GM20000 (cell line): ENCODE results near the gene LRRC7.
"Not testable (repeated sequence)": the region's sequence is repeated elsewhere in the genome, so short reads cannot be mapped to it uniquely, and the experiment has no call there.

ENCODE experiments used
- DNase-seq: peaks from one replicate; pipeline ENCODE4 v3.0.0; 2012; ENCODE audit warnings: low spot score
- TF ChIP-seq, protein P1 (sequence below): IDR thresholded peaks from 2 replicates; pipeline ENCODE4 v1.5.1; 2012; ENCODE audit warnings: mild to moderate bottlenecking, control low read depth; ENCODE audit errors: extremely low read depth, missing control alignments

Gene LRRC7

DNA sequence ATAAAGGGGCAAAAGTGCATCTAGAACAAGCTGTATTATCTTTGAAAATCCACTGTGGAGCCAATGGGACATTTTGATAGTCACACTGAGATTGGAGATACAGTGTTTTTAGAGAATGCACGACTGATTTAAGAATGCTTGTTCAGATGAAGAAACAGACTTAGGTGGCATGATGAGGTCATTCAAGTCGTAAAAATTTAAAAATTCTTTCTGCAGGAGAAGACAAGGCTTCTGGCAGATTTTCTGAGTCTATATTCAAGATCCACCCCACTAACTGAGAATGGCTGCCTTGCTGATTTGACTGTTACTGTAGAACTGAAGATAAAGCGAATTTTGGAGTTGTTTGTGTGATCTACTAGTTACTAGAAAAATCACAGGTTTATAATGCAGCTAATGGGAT is 310.6 kb downstream of the LRRC7 start:
- TF ChIP-seq, protein P1, sequence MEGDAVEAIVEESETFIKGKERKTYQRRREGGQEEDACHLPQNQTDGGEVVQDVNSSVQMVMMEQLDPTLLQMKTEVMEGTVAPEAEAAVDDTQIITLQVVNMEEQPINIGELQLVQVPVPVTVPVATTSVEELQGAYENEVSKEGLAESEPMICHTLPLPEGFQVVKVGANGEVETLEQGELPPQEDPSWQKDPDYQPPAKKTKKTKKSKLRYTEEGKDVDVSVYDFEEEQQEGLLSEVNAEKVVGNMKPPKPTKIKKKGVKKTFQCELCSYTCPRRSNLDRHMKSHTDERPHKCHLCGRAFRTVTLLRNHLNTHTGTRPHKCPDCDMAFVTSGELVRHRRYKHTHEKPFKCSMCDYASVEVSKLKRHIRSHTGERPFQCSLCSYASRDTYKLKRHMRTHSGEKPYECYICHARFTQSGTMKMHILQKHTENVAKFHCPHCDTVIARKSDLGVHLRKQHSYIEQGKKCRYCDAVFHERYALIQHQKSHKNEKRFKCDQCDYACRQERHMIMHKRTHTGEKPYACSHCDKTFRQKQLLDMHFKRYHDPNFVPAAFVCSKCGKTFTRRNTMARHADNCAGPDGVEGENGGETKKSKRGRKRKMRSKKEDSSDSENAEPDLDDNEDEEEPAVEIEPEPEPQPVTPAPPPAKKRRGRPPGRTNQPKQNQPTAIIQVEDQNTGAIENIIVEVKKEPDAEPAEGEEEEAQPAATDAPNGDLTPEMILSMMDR = no peak
- DNase-seq = no peak

DNA sequence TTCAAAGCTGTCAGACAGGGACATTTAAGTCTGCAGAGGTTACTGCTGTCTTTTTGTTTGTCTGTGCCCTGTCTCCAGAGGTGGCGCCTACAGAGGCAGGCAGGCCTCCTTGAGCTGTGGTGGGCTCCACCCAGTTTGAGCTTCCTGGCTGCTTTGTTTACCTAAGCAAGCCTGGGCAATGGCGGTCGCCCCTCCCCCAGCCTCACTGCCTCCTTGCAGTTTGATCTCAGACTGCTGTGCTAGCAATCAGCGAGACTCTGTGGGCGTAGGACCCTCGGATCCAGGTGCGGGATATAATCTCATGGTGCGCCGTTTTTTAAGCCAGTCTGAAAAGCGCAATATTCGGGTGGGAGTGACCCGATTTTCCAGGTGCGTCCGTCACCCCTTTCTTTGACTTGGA is 320.3 kb downstream of the LRRC7 start:
- DNase-seq = not testable (repeated sequence)

DNA sequence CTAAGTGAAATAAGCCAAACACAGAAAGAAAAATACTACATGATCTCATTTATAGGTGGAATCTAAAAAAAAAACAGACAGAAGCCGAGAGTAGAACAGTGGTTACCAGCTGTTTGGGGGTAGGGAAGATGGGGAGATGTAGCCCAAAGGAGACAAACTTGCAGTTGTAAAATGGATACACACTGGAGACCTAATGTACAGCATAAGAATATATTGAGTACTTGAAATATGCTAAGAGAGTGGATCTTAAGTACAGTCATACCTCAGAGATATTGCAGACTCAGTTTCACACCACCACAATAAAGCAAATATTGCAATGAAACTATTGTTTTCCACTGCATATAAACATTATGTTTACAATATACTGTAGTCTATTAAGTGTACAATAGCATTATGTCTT is 320.9 kb downstream of the LRRC7 start:
- DNase-seq = no peak
- TF ChIP-seq, protein P1 = no peak

DNA sequence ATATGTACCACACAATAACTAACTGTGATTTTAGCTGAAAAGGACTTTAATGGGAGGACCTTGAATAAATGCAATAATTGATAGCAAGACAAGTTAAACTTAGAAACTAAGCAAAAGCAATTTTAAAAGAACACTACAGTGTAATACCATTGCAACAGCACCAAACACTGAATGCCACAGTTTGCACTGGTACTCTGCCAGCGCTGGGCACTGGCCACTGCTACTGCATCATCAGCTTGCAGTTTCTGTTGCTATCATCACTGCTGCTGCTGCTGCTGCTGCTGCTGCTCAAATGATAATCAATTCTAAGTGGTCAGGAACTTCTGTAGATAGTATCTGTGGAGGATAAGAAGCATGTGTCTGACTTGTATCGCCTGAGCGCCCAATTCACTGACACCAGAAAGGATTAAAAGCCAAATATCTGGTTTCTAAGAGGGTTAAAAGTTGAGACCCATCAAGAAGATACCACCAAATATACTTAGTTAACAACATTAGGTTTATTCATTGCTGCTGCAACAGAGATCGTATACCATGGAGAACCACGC is 330.8 kb downstream of the LRRC7 start:
- TF ChIP-seq, protein P1 = no peak
- DNase-seq = no peak

DNA sequence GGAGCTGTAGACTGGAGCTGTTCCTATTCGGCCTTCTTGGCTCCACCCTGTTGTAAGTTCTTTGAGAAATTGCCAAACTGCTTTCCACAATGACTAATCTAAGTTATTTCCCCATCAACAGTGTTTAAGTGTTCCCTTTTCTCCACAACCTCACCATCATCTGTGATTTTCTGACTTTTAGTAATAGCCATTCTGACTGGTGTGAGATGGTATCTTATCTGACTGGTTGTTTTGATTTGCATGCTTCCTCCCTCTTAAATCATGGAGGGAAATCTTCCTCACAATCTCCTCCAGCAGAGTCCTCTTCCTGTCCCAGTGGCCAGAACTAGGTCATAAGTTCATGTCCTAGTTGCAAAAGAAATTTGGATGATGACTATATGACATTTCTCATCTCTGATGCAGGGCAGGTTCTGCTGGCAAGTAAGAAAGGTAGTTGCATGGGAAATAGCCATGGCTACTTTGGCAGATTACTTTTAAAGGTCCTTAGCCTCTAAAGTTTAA is 343.6 kb downstream of the LRRC7 start:
- DNase-seq = no peak
- TF ChIP-seq, protein P1 = no peak

DNA sequence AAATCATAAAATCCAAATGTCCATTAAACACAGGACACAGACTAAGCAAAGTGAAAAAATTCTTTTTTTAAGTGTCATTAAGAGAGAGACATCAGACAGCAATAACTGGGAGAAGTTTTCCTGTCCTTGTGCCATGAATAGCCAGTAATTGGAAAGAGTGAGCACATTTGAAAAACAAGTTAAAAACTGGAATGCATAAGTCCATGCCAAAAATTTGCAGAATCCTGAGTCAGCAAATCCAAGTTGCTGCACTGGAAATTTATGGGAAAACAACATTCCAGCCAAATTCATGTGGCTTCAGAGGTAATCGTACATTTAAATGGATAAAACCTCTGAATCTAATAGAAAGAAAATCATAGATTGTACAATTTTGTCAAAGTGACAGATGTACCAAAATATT is 346.3 kb downstream of the LRRC7 start:
- no peak for DNase-seq
- TF ChIP-seq, protein P1 = no peak

DNA sequence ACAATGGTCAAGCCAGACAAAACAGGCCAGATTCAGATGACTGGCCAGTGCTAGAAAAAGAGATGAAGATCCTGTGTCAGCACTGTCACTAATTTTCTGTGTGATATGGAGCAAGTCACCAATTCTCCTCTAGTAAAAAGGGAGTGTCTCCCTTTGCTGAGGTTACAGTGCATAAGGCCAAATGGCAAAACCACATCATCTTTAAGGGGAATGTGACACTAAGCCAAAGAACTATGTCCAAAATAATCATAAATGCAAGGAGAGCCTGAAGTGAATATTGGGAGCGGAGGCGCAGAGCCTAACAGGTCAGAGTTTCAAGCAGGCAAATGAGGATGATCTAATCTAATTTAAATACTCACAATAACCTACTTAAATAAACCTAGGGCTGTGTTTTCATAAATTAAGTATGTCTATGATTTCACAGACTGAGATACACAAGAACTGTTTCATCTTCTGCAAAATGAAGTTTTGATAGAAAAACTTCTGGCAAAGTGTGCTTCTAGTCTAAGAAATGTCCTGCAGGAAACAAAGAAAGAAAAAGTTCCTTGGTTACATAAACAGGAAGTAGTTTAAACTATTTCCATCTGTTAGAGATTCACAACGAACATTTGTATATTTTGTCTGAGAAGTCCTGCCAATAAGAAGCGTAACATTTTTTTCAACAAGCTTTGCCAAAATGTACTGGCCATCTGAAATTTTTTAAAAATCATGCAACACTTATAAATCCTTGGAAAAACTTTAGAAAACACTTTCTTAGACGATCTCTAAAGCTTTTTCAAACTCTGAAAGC is 347.4 kb downstream of the LRRC7 start:
- TF ChIP-seq, protein P1 = no peak
- DNase-seq = no peak
